Activated CD4-positive, CD25-positive, alpha-beta regulatory T cell treated with anti-CD3 and anti-CD28 coated beads, Interleukin-2, amount 50 U/mL, for 16 hours (primary cell): ENCODE results near the gene RAP1GAP.
"Not testable (repeated sequence)": the region's sequence is repeated elsewhere in the genome, so short reads cannot be mapped to it uniquely, and the experiment has no call there.

ENCODE experiments used
- DNase-seq: peaks from one replicate; pipeline ENCODE4 v3.0.0-alpha.2; 2020; ENCODE audit warnings: low read depth, low spot score

Gene RAP1GAP

GRCh38 chr1:21644906-21645305 is 24.3 kb downstream of the RAP1GAP start:
- no peak for DNase-seq

DNA sequence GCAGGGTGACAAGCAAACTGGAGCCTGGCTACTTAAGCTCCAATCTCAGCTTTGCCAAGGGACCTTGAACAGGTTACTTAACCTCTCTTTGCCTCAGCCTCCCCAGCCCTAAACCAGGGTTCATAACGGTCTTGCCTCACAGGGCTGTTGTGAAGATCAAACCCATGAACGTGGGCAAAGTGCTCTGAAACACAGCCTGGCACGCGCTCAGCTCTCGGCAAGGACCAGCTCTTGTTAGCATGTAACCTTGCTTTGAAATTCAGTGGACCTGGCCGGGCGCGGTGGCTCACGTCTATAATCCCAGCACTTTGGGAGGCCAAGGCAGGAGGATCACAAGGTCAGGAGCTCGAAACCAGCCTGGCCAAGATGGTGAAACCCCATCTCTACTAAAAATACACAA is 24.8 kb downstream of the RAP1GAP start:
- DNase-seq, result no peak

- DNase-seq, result no peak
Measured at GRCh38 chr1:21643624-21644023, 25.5 kb downstream of the RAP1GAP start.

GRCh38 chr1:21641967-21642739 is 27.0 kb downstream of the RAP1GAP start:
- no peak for DNase-seq

GRCh38 chr1:21641537-21641936 is 27.6 kb downstream of the RAP1GAP start:
- DNase-seq, result no peak

DNA sequence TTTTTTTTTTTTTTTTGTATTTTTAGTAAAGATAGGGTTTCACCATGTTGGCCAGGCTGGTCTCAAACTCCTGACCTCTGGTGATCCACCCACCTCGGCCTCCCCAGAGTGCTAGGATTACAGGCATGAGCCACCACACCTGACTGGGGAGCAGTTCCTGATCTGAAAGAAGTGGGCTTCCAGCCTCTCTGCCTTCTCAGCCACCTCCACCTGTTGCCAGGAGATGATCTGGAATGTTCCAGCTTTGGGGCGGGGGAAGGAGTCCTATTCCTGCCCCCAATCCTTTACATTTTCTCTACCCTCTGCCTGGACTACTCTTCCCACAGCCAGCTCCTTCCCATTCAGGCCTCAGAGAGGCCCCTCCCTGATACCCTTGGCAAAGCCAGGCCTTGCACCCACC is 28.1 kb downstream of the RAP1GAP start:
- DNase-seq, result no peak

- DNase-seq, result no peak
Measured at GRCh38 chr1:21640653-21641052, 28.5 kb downstream of the RAP1GAP start.

DNA sequence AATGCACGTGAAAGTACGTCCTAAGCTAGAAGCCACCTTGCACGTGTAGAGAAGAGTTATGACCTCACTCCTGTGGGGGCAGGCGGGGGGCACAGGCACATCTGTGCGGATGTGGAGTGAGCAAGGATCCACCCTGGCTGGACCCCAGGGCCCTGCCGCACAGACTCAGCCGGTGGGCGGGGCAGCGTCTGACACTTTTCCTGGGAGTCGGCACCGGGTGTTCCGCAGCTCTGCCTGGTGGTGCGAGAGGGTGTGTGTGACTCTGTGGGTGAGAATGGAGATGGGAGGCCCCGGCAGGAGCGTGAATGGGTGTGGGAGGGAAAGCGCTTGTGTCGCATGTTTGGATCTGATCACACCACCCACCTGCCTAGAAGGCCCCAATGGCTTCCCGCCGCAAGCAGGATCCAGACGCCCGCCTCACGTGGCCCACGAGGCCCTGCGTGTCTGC is 29.5 kb downstream of the RAP1GAP start:
- no peak for DNase-seq

- no peak for DNase-seq
Measured at GRCh38 chr1:21638531-21639341, 30.4 kb downstream of the RAP1GAP start.

- DNase-seq, result no peak
Measured at GRCh38 chr1:21637514-21637913, 31.6 kb downstream of the RAP1GAP start.

- DNase-seq, result no peak
Measured at GRCh38 chr1:21636029-21636428, 33.1 kb downstream of the RAP1GAP start.

- DNase-seq, result no peak
Measured at GRCh38 chr1:21634806-21635535, 34.2 kb downstream of the RAP1GAP start.

GRCh38 chr1:21633992-21634805 is 35.0 kb downstream of the RAP1GAP start:
- no peak for DNase-seq

GRCh38 chr1:21633141-21633755 is 35.9 kb downstream of the RAP1GAP start:
- DNase-seq, result no peak

- no peak for DNase-seq
Measured at GRCh38 chr1:21631944-21632887, 36.9 kb downstream of the RAP1GAP start.

DNA sequence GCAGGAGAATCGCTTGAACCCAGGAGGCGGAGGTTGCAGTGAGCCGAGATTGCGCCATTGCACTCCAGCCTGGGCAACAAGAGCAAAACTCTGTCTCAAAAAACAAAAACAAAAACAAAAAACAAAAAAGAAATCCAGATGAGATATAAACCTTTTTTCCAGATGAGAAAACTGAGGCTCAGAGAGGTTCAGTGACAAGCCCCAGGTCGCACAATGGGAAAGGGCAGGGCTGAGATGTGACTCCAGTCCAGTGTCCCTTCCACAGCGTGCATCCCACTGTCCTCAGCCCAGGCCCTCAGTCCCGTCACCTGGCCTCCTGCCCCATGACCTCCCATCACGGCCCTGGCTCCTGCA is 37.6 kb downstream of the RAP1GAP start:
- not testable (repeated sequence) for DNase-seq

- no peak for DNase-seq
Measured at GRCh38 chr1:21630571-21631343, 38.4 kb downstream of the RAP1GAP start.

- DNase-seq, result no peak
Measured at GRCh38 chr1:21629971-21630370, 39.2 kb downstream of the RAP1GAP start.

DNA sequence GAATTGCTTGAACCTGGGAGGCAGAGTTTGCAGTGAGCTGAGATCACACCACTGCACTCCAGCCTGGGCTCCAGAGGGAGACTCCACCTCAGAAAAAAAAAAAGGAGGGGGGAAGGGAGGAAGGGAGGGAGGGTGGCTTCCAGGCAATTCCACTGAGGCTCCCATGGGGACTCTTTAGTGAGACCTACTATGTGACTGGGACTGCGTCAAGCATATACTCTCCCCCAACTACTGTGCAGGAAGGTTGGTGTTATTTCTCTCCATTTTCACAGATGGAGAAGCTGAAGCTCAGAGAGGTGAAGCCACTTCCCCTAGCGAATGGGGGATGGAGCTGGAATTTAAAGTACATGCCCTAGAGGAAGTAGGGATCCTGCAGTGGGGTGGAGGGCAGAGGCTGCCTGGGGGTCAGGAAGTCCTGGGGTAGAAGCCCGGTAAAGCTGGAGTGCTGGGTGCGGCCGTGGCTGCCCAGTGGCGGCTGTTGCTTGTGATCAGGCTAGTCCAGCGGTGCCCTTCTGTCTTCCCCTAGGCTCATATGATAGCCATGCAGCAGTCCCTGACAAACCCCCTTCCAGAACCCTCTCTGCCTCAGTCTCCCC is 40.3 kb downstream of the RAP1GAP start:
- no peak for DNase-seq
